IPS-NIHi7 (cell line): ENCODE measurements around the gene RESP18.
"Not testable (repeated sequence)": the region's sequence is repeated elsewhere in the genome, so short reads cannot be mapped to it uniquely, and the experiment has no call there.

Experiments used
- DNase-seq: peaks from one replicate; pipeline ENCODE4 v3.0.0; 2012; ENCODE audit warnings: mixed read lengths; ENCODE audit errors: extremely low spot score

RESP18 gene

DNA sequence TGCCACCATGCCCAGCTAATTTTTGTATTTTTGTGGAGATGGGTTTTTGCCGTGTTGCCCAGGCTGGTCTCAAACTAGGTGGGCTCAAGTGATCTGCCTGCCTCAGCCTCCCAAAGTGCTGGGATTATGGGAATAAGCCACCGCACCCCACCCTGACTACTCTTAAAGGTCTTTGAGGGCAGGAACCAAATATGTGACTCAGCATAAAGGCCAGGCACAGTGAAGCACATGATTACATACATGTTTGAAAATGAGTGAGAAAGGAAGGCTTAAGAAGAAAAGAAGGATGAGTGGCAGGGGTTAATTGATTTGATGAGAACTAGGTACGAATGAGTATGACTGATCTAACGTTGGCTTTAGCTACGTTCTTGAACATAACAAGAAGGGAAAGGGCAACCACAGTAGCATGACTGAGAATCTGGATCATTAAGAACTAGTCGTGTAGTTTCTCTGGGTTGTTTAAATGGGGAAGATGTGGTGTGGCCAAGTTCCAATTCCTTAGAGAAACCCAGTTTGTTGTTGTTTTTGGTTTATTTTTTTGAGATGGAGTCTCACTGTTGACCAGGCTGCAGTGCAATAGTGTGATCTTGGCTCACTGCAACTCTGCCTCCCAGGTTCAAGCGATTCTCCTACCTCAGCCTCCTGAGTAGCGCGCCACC, 6.8 kb downstream of the RESP18 start:
- no peak for DNase-seq

DNA sequence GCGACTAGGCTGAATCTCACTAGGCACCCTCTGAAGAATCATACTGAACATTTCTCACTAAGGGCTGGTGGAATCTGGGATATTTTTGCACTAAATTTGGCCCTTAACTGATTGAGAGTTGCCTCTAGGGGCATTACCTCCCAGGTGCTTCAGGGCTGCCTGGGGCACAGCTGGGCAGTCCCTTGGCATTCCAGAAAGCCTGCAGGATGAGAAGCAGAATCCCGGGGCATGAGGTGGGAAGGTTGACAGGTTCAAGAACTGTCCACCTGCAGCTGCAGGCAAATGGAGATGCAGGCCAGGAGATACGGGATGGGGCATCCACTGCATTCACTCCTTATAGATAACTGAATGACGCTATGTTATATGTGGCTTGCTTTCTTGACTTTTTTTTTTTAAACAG, 7.4 kb downstream of the RESP18 start:
- no peak for DNase-seq

DNA sequence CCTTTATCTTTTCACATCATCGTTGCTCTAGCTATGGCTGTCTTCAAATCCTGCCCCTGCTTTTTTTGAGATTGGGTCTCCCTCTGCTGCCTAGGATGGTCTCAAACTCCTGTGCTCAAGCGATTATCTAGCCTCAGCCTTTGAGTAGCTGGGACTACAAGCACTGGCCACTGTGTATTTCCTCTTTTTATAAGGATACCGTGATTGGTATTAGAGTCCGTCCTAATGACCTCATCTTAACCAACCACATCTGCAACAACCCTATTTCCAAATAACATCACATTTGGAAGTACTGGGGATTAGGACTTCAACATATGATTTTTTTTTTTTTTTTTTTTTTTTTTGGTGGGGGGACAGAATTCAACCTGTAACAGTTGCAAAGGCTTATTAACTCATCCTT, 9.1 kb downstream of the RESP18 start:
- DNase-seq: no peak

DNA sequence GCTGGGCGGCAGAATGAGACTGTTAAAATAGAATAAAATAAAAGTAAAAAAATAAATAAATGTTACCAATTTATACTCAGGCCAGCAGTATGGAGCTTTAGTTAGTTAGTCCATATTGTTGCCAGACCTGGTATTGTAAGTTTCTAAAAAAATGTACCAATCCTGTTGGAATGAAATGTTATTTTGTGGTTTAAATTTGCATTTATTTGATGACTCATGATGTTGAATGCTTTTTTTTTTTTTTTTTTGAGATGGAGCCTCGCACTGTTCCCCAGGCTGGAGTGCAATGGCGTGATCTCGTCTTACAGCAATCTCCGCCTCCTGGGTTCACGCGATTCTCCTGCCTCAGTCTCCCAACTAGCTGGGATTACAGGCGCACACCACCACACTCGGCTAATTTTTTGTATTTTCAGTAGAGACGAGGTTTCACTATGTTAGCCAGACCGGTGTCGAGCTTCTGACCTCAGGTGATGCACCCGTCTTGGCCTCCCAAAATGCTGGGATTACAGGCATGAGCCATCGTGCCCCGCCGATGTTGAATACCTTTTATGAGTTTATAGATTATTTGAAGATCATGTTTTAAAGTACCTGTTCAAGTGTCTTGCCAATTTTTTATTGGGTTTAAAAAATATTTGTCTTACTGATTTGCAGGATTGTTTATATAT, 17.6 kb downstream of the RESP18 start:
- DNase-seq: no peak

GRCh38 chr2:219312683-219313263, 19.8 kb downstream of the RESP18 start:
- DNase-seq: not testable (repeated sequence)

DNA sequence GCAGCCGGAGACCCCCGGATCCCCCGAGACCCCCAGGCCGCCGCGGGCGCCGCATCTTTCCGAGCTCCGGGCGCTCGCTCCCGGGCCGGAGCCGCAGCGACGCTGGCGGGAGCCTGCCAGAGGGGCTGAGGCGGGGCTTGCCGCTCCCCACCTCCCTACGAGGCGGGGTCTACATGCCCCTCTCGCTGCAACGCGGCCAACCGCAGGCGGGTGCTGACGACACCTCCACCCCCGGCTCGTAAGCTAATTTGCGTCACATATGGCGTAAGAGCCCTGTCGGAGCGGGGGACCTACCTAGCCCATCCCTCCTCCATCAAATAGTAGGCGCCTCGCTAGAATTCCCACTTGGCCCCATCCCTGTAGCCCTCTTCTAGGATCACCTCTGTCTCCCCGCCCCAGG, 23.3 kb downstream of the RESP18 start, which contains the start of gene PTPRN:
Gene PTPRN, minus strand, starts transcription at position 124 of the 400 bp plus-strand sequence. Its CDS starts 69 bp downstream, at position 55.
- DNase-seq: peak; percentile 91

GRCh38 chr2:219308142-219309101, 24.1 kb downstream of the RESP18 start:
- DNase-seq: peak; percentile 85

DNA sequence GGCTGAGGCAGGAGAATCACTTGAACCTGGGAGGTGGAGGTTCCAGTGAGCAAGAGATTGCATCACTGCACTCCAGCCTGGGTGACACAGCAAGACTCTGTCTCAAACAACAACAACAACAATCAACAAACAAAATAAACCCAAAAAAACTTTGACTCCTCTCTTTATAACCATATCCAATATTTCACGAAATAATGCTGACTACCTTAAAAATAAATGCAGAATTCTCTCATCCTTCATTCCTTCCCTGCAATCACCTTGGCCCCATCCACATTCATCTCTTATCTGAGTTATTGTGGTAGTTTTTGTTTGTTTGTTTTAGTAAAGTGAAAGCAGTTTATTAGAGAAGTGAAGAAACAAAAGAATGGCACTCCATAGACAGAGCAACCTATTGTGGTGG, 26.5 kb downstream of the RESP18 start:
- DNase-seq: no peak

GRCh38 chr2:219304223-219304622, 28.3 kb downstream of the RESP18 start:
- DNase-seq: no peak

DNA sequence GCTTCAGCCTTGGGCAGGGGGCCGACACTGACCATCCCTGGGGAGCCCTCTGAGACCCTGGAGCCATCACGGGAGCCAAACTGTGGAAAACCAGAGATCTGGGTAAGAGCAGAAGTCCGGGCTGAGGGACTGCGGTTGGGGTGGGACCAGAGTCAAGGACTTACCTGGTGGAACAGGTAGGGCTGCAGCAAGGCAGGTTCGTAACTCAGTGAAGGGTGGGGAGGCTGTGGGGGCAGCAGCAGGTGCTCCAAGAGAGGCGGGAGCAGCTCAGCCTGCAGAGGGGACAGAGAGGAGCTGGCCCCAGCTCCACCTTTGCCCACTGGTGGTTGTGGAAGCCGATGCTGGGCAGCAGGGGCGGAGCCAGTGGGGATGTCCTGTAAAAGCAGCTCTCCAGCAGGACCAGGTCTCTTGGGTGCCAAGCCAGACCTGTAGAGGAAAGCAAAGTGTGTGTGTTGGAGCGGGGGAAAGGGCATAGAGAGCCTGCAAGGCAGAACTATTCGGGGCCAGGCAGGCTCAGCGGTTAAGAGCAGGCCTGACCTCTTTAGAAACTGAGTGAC, 30.1 kb downstream of the RESP18 start:
- DNase-seq: no peak

- DNase-seq: no peak
These were observed 32.5 kb downstream of the RESP18 start for GRCh38 chr2:219300022-219300421.

- DNase-seq: no peak
These were observed 33.2 kb downstream of the RESP18 start for GRCh38 chr2:219299372-219299760.

DNA sequence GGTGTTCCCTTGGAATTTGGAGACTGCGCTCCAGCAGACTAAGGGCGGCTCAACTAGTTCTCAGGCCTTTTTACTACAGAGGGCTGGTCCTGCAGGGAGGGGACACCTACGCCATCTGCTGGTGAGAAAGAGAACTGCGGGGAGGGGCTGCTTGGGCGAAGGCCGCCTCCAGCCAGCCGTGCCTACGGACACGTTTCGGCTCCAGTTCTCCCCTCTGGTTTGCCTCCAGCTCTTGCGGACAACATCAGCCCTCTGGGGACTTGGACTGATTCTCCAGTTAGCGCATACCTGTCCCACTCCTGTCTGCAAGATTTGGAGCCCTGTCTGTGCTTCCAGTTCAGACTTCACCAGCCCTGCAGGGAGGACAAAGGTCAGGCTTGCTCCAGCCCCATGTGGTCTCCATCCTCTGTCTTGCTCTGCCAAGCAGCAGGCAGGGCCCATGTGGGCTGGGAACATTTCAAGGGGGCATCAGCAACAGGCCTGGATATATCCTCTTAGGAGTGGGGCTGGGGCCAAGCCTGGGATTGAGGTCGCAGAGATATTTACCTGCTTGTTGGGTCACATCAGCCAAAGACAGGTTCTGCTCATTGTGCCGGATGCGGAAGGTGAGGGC, 33.7 kb downstream of the RESP18 start:
- DNase-seq: peak; percentile 94

GRCh38 chr2:219297766-219298456, 34.6 kb downstream of the RESP18 start:
- no peak for DNase-seq

- DNase-seq: no peak
These were observed 35.7 kb downstream of the RESP18 start for GRCh38 chr2:219296631-219297391.

GRCh38 chr2:219296142-219296541, 36.4 kb downstream of the RESP18 start:
- no peak for DNase-seq

GRCh38 chr2:219294356-219295351, 37.9 kb downstream of the RESP18 start:
- peak; percentile 94 for DNase-seq

DNA sequence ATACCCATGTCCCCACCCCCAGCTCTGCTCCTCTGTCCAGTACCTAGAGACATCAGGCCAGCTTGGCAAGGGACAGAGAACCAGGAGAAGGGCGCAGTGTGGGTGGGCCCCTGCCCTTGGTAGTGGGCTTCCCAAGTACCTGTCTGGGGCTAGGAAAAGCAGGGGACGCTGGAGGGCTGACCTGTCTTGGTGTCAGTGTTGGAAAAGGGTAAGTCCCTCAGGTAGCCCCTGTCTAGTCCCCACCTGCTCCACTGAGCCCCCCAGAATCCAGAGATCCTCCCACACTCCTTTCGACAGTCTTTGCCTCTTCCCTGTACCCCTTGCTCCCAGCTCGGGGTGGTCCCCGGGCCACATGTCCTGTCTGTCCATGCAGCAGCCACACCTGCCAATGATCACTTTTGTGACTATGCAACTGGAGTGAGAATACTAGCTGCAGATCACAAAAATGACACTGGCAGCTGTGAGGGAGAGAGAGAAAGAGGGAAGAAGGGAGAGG, 38.8 kb downstream of the RESP18 start:
- DNase-seq: no peak
